Measurements from ENCODE around the gene HPS4.

DNA sequence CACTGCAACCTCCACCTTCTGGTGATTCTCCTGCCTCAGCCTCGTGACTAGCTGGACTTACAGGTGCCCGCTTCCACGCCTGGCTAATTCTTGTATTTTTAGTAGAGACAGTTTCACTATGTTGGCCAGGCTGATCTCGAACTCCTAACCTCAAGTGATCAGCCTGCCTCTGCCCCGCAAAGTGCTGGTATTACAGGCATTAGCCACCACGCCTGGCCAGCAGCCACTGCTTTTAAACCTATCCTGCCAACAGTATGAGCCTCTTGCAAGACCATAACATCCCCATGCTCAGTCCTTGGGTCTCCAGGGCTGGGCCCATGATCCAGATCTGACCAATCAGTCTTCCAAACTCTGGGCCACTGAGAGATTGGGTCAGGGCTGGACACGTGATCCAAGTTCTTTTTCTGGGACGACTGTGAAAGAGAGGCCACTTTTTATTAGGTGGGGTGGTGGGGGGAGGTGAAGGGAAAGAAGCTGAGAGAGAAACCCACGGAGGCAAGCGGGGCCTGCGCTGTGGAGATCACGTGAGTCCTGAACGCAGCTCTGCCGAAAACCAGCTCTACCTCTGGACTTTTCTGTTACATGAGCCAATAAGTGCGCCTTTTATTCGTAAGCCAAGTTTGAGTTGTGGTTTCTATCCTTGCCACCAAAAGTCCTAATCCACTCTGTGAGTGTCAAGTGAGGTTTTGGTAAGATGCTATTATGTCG, 36.6 kb downstream of the HPS4 start:
- TF ChIP-seq NFRKB (IDR thresholded peaks at IDR 0.05) (no peak), FOXK2 (IDR thresholded peaks at IDR 0.05) (no peak)

Data from HEK293T (cell line).